ENCODE measurements around the gene PPA2.

Gene PPA2

DNA sequence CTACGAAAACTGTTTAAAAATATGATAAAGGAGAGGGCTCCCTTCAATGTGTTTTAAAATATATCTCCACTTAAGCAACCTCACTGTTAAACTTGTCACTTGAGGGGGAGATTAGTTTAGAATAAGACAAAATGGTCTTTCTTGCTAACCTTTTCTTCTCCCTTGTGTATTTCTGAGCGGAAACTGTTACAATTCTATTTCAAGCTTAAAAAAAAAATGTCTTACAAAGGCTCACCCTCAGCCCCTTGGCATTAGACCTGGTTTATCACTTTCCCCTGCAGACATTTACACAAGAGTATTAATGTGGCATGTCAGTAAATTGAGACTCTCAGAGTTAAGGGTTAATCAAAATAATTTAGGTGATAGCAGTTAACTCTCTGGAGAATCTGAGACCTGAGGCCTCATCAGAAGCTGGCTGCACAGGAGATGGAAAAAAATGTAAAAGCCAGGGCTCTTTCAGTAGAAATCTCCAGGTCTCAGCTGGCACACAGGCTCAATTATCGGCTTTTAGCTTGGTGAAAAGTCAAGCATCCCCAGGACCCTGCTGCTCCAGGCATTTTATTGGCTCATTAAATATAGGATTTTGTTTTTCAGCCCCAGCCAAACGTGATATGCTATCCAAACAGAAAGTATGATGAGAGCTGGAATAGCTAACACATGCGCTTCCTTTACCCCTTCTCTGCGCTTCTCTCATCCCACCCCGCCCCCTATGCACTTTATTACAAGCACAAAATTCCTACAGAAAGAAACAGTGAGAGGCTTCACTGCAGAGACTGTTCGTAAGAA is 130.5 kb downstream of the PPA2 start:
- no peak overlapping the region for H3K4me3 ChIP-seq (ENCODE audit: low read length)
- H3K36me3 ChIP-seq (ENCODE audit: control insufficient read depth, low read length), result no peaks in the 10 kb centered on the region
- H3K9me2 ChIP-seq (replicated peaks; ENCODE audit: control insufficient read depth, low read length), result no peaks in the 10 kb centered on the region
- H3F3A ChIP-seq (ENCODE audit: control insufficient read depth, insufficient read depth), result no peaks in the 10 kb centered on the region
- H3K4me2 ChIP-seq (ENCODE audit: low read length), result no peak overlapping the region
- no peaks in the 10 kb centered on the region for H3K9me3 ChIP-seq (ENCODE audit: control insufficient read depth, insufficient read depth, low read length)
- H3K79me2 ChIP-seq (ENCODE audit: control insufficient read depth, low read length), result no peaks in the 10 kb centered on the region
- no peaks in the 10 kb centered on the region for H3K4me1 ChIP-seq (ENCODE audit: control insufficient read depth, low read length)
- TF ChIP-seq, protein P1, sequence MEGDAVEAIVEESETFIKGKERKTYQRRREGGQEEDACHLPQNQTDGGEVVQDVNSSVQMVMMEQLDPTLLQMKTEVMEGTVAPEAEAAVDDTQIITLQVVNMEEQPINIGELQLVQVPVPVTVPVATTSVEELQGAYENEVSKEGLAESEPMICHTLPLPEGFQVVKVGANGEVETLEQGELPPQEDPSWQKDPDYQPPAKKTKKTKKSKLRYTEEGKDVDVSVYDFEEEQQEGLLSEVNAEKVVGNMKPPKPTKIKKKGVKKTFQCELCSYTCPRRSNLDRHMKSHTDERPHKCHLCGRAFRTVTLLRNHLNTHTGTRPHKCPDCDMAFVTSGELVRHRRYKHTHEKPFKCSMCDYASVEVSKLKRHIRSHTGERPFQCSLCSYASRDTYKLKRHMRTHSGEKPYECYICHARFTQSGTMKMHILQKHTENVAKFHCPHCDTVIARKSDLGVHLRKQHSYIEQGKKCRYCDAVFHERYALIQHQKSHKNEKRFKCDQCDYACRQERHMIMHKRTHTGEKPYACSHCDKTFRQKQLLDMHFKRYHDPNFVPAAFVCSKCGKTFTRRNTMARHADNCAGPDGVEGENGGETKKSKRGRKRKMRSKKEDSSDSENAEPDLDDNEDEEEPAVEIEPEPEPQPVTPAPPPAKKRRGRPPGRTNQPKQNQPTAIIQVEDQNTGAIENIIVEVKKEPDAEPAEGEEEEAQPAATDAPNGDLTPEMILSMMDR (IDR thresholded peaks at IDR 0.05; ENCODE audit: low read depth, low read length, poor library complexity, severe bottlenecking), result no peak
- TF ChIP-seq EZH2phosphoT487 (IDR thresholded peaks at IDR 0.05; ENCODE audit: borderline replicate concordance, low read length), result no peak
- H3K27me3 ChIP-seq (ENCODE audit: control insufficient read depth, low read length), result no peaks in the 10 kb centered on the region
- H4K20me1 ChIP-seq (ENCODE audit: control insufficient read depth, insufficient read depth, low read depth, low read length), result no peaks in the 10 kb centered on the region
- H3K27ac ChIP-seq (ENCODE audit: low read depth, low read length), result no peak overlapping the region

DNA sequence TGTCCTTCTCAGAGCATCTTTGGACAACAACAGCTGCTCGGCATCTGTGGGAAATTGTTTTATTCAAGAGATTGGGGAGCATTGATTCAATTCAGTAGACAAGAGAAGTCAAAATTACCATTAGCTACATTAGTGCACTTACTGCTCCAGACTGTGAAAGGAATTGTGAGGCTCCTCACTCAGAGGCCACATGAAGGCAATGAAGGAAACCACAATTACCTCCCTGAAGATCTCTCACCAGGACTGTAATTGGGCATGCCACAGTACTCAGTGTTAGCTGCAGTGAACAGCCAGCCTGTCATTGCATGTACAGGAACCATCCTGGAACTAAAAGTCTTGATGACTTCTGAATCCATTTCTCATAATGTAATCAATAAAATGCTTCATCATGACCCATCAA is 144.8 kb downstream of the PPA2 start:
- Histone ChIP-seq H3K36me3 (ENCODE audit: control insufficient read depth, low read length) (no peaks in the 10 kb centered on the region), H4K20me1 (ENCODE audit: control insufficient read depth, insufficient read depth, low read depth, low read length) (no peaks in the 10 kb centered on the region), H3K79me2 (ENCODE audit: control insufficient read depth, low read length) (no peaks in the 10 kb centered on the region), H3K9me2 (replicated peaks; ENCODE audit: control insufficient read depth, low read length) (no peaks in the 10 kb centered on the region), H3K4me3 (ENCODE audit: low read length) (no peak overlapping the region), H3F3A (ENCODE audit: control insufficient read depth, insufficient read depth) (no peaks in the 10 kb centered on the region), H3K9me3 (ENCODE audit: control insufficient read depth, insufficient read depth, low read length) (no peaks in the 10 kb centered on the region), H3K4me2 (ENCODE audit: low read length) (no peak overlapping the region), H3K4me1 (ENCODE audit: control insufficient read depth, low read length) (no peaks in the 10 kb centered on the region), H3K27ac (ENCODE audit: low read depth, low read length) (no peak overlapping the region), H3K27me3 (ENCODE audit: control insufficient read depth, low read length) (no peaks in the 10 kb centered on the region)
- TF ChIP-seq, protein P1 (IDR thresholded peaks at IDR 0.05; ENCODE audit: low read depth, low read length, poor library complexity, severe bottlenecking), result no peak
- no peak for TF ChIP-seq EZH2phosphoT487 (IDR thresholded peaks at IDR 0.05; ENCODE audit: borderline replicate concordance, low read length)

DNA sequence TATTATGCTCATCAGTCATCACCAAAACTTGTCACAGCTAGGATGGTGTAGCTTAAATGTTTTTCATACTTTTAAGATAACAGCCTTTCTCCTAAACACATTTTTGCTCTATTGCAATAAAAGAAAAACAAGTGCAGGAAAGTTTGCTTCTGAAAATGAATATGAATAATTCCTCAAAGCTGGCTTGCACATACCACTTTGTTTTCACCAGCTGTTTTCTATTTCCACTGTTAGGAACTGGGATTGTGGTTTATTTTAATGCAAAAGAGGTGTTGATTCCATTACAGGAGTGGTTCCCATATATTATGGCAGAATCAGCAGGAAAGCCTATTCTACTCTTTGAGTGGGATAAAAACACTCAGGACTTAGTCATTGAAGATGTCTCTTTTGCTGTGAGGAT is 145.9 kb downstream of the PPA2 start:
- H3K9me2 ChIP-seq (replicated peaks; ENCODE audit: control insufficient read depth, low read length), result no peaks in the 10 kb centered on the region
- H3F3A ChIP-seq (ENCODE audit: control insufficient read depth, insufficient read depth), result no peaks in the 10 kb centered on the region
- no peaks in the 10 kb centered on the region for H3K27me3 ChIP-seq (ENCODE audit: control insufficient read depth, low read length)
- TF ChIP-seq EZH2phosphoT487 (IDR thresholded peaks at IDR 0.05; ENCODE audit: borderline replicate concordance, low read length), result no peak
- TF ChIP-seq, protein P1 (IDR thresholded peaks at IDR 0.05; ENCODE audit: low read depth, low read length, poor library complexity, severe bottlenecking), result no peak
- no peak overlapping the region for H3K4me3 ChIP-seq (ENCODE audit: low read length)
- H4K20me1 ChIP-seq (ENCODE audit: control insufficient read depth, insufficient read depth, low read depth, low read length), result no peaks in the 10 kb centered on the region
- H3K79me2 ChIP-seq (ENCODE audit: control insufficient read depth, low read length), result no peaks in the 10 kb centered on the region
- H3K27ac ChIP-seq (ENCODE audit: low read depth, low read length), result no peak overlapping the region
- no peaks in the 10 kb centered on the region for H3K36me3 ChIP-seq (ENCODE audit: control insufficient read depth, low read length)
- no peak overlapping the region for H3K4me2 ChIP-seq (ENCODE audit: low read length)
- no peaks in the 10 kb centered on the region for H3K9me3 ChIP-seq (ENCODE audit: control insufficient read depth, insufficient read depth, low read length)
- H3K4me1 ChIP-seq (ENCODE audit: control insufficient read depth, low read length), result no peaks in the 10 kb centered on the region

Measured in DOHH2 (cell line).